Suprapubic skin (tissue), 4 donors: ENCODE results near the gene LASP1NB.

ENCODE experiments used
- EP300 ChIP-seq: sonication (generic); formaldehyde crosslinking; IDR thresholded peaks from one replicate; pipeline ENCODE4 v1.6.1; 2017; ENCODE audit warnings: antibody characterized with exemption
- POLR2AphosphoS5 ChIP-seq, 3 donors: sonication (generic); formaldehyde crosslinking; IDR thresholded peaks; one replicate each; pipeline ENCODE4 v1.6.1; 2017; ENCODE audit warnings: antibody characterized with exemption in 3 of 3
- TF ChIP-seq, protein P1 (sequence below), 2 donors: fragments of 200-600 bp in 1 of 2; fragments of 450-650 bp in 1 of 2; sonication (generic) in 1 of 2; IDR thresholded peaks; one replicate each; pipeline ENCODE4 v1.5.1; 2016 to 2019; ENCODE audit warnings: antibody characterized with exemption in 2 of 2, mild to moderate bottlenecking in 1 of 2, moderate library complexity in 1 of 2

DNA sequence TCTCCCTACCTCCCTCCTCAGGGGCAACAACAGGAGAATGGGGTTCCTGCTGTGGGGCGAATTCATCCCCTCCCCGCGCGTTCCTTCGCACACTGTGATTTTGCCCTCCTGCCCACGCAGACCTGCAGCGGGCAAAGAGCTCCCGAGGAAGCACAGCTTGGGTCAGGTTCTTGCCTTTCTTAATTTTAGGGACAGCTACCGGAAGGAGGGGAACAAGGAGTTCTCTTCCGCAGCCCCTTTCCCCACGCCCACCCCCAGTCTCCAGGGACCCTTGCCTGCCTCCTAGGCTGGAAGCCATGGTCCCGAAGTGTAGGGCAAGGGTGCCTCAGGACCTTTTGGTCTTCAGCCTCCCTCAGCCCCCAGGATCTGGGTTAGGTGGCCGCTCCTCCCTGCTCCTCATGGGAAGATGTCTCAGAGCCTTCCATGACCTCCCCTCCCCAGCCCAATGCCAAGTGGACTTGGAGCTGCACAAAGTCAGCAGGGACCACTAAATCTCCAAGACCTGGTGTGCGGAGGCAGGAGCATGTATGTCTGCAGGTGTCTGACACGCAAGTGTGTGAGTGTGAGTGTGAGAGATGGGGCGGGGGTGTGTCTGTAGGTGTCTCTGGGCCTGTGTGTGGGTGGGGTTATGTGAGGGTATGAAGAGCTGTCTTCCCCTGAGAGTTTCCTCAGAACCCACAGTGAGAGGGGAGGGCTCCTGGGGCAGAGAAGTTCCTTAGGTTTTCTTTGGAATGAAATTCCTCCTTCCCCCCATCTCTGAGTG lies 5.9 kb upstream of the LASP1NB start:
- TF ChIP-seq, protein P1, sequence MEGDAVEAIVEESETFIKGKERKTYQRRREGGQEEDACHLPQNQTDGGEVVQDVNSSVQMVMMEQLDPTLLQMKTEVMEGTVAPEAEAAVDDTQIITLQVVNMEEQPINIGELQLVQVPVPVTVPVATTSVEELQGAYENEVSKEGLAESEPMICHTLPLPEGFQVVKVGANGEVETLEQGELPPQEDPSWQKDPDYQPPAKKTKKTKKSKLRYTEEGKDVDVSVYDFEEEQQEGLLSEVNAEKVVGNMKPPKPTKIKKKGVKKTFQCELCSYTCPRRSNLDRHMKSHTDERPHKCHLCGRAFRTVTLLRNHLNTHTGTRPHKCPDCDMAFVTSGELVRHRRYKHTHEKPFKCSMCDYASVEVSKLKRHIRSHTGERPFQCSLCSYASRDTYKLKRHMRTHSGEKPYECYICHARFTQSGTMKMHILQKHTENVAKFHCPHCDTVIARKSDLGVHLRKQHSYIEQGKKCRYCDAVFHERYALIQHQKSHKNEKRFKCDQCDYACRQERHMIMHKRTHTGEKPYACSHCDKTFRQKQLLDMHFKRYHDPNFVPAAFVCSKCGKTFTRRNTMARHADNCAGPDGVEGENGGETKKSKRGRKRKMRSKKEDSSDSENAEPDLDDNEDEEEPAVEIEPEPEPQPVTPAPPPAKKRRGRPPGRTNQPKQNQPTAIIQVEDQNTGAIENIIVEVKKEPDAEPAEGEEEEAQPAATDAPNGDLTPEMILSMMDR (IDR thresholded peaks at IDR 0.05): no peak
- TF ChIP-seq POLR2AphosphoS5 (IDR thresholded peaks at IDR 0.05) (no peak), EP300 (no peak)
